Measurements from ENCODE around the gene B3GAT3. TPM values are rescaled to one million over a fixed set of nuclear protein-coding genes. Genes with fewer than 3 reads are reported as not detected.

B3GAT3 gene
- total RNA-seq, 2 donors from 2014 or later: 57.0 to 75.3 TPM

DNA sequence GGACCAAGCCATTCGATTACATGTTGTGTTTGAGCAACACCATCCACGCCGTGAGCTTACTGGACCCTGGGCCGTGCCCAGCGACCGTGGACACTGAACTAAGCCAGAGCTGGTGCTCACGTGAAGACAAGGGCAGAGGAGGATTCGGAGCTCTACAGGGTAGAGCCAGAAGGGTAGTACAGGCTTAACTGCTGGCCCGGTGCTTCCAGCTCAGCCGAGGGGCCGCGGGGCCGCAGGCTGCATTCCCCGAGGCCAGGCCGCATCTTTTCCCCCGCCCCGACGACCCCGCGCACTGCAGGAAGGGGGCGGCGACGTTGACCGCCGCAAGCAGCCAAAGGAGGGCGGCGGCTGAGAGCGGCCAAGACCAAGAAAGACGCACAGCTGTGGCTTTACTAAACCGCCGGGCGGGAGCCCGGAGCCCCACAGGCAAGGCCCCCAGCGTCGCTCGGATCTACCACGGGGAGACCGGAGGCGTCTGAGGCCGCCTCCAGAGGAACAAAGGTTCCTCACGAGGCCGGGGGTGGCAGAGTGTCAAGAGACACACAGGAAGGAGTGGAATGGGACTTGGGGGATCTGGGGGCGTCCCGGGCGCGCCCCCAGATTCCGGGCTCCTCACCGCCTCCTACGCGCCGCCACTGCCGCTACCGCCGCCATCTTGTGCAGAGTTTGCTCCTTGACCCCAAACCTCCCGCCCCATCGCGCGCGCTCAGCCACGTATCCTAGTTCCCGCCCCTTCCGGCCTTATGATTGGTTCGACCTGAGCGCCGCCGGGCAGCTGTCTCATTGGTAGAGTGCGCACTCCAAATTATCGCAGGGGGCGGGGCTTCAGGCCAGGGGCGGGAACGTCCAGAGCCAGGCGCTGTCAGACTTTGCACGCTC, 24.4 kb upstream of the B3GAT3 start, which contains the start of gene GANAB:
GANAB (minus strand) TSS at position 668 of the 879 bp plus-strand sequence; CDS start at position 654, 14 bp downstream.
- Histone ChIP-seq H3K36me3 (peaks cover 0 to 2% of the 10 kb centered on the region in 2 donors), H3K9me3 (no peaks in the 10 kb centered on the region), H3K4me3 (peak within 1 kb of the TSS; percentile 73 to 98), H3K4me1 (replicated peaks) (no peaks in the 10 kb centered on the region), H3K27ac (peak within 1 kb of the TSS; percentile 86 to 89), H3K27me3 (replicated peaks; ENCODE audit: insufficient read depth) (no peaks in the 10 kb centered on the region)
- intact Hi-C loops (cut with DNase I): no loop called here
- TF ChIP-seq CTCF (IDR thresholded peaks at IDR 0.05) (no peak), POLR2A (IDR thresholded peaks at IDR 0.05) (peak; percentile 75), POLR2AphosphoS5 (IDR thresholded peaks at IDR 0.05) (peak; percentile 98)
- WGBS: 0% methylated on average over 69 of the region's 73 CpGs
- peak; percentile 100 for DNase-seq (ENCODE audit: low spot score)

DNA sequence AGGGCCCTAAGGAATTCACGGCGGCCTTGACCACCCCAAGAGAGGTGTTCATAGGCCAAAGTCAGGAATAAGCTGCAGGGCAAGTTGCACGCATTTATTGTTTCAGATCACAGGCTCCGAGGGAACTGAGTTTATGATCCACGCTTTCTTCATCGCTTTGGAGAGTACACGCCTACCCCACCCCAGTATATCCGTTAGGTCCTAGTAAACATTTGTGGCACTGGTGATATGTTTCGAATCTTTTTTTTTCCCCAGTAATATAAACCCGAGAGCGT, 23.8 kb upstream of the B3GAT3 start:
- H3K27ac ChIP-seq: peak overlapping the region; percentile 86 to 89
- TF ChIP-seq CTCF (IDR thresholded peaks at IDR 0.05): no peak
- no peak for DNase-seq (ENCODE audit: low spot score)
- no peaks in the 10 kb centered on the region for H3K9me3 ChIP-seq
- H3K4me3 ChIP-seq: peak overlapping the region; percentile 73 to 98
- no peaks in the 10 kb centered on the region for H3K4me1 ChIP-seq (replicated peaks)
- H3K36me3 ChIP-seq: peaks cover 0 to 2% of the 10 kb centered on the region in 2 donors
- H3K27me3 ChIP-seq (replicated peaks; ENCODE audit: insufficient read depth): no peaks in the 10 kb centered on the region
- intact Hi-C loops (cut with DNase I): no loop called here
- 9% methylated on average over 11 of the region's 11 CpGs for WGBS

- TF ChIP-seq POLR2AphosphoS5 (IDR thresholded peaks at IDR 0.05) (no peak), CTCF (IDR thresholded peaks at IDR 0.05) (no peak), POLR2A (IDR thresholded peaks at IDR 0.05) (no peak)
- no peak overlapping the region for H3K27ac ChIP-seq
Observed at GRCh38 chr11:62644220-62644619, 22.4 kb upstream of the B3GAT3 start.

GRCh38 chr11:62632492-62632891, 10.7 kb upstream of the B3GAT3 start:
- Histone ChIP-seq H3K4me1 (replicated peaks) (no peaks in the 10 kb centered on the region), H3K27ac (no peak overlapping the region), H3K36me3 (peaks cover 25 to 65% of the 10 kb centered on the region in 2 donors), H3K27me3 (replicated peaks; ENCODE audit: insufficient read depth) (no peaks in the 10 kb centered on the region), H3K4me3 (no peak overlapping the region), H3K9me3 (no peaks in the 10 kb centered on the region)
- no peak for DNase-seq (ENCODE audit: low spot score)
- intact Hi-C loops (cut with DNase I): no loop called here
- 86% methylated on average over 6 of the region's 6 CpGs for WGBS
- no peak for TF ChIP-seq POLR2AphosphoS5 (IDR thresholded peaks at IDR 0.05)
- TF ChIP-seq CTCF (IDR thresholded peaks at IDR 0.05): no peak
- TF ChIP-seq POLR2A (IDR thresholded peaks at IDR 0.05): no peak

More at GRCh38 chr11:62644220-62644619, 22.4 kb upstream of the B3GAT3 start:
- Histone ChIP-seq H3K27me3 (replicated peaks; ENCODE audit: insufficient read depth) (no peaks in the 10 kb centered on the region), H3K9me3 (no peaks in the 10 kb centered on the region), H3K4me1 (replicated peaks) (no peaks in the 10 kb centered on the region), H3K36me3 (peaks cover 0 to 2% of the 10 kb centered on the region in 2 donors), H3K4me3 (no peak overlapping the region)
- DNase-seq (ENCODE audit: low spot score): no peak
- 62% methylated on average over 8 of the region's 8 CpGs for WGBS
- intact Hi-C loops (cut with DNase I): no loop called here

DNA sequence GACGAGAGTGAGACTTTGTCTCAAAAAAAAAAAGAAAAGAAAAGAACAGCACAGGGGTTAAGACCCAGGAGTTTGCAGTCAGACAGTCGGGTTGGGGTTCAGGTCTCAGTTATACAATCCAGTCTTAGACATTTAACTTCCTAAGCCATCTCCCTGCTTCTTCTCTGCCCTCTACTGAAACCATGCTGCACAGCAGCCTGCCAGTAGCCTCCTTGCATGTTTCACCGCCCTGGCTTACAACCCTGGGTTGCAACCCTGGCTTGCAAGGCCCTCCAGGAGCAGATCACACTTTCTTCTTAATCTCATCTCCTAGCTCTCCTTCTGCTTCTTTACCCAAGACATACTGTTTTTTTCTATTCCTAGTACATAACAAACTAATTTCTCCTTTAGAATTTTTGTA, 5.9 kb upstream of the B3GAT3 start:
- no peak for DNase-seq (ENCODE audit: low spot score)
- Histone ChIP-seq H3K27ac (no peak overlapping the region), H3K4me1 (replicated peaks) (no peaks in the 10 kb centered on the region), H3K36me3 (peaks cover 21 to 54% of the 10 kb centered on the region in 2 donors), H3K9me3 (no peaks in the 10 kb centered on the region), H3K27me3 (replicated peaks; ENCODE audit: insufficient read depth) (no peaks in the 10 kb centered on the region), H3K4me3 (no peak overlapping the region)
- WGBS: 82% methylated on average over 3 of the region's 3 CpGs
- intact Hi-C loops (cut with DNase I): no loop called here
- no peak for TF ChIP-seq POLR2AphosphoS5 (IDR thresholded peaks at IDR 0.05)
- TF ChIP-seq CTCF (IDR thresholded peaks at IDR 0.05): no peak
- TF ChIP-seq POLR2A (IDR thresholded peaks at IDR 0.05): no peak

All from prostate gland (tissue), 2 donors.